Neuron (in vitro differentiated cells): ENCODE results near the gene FAM43B.

ENCODE experiments used
- H2AFZ ChIP-seq: one replicate; pipeline ENCODE4 v1.6.1; 2013; ENCODE audit warnings: low read depth, mild to moderate bottlenecking, inconsistent platforms, low read length, moderate library complexity
- H3K27me3 ChIP-seq: one replicate; pipeline ENCODE4 v1.6.1; 2013; ENCODE audit warnings: low read length; ENCODE audit not compliant: insufficient read depth
- H3K36me3 ChIP-seq: one replicate; pipeline ENCODE4 v1.6.1; 2013; ENCODE audit warnings: low read length; ENCODE audit not compliant: insufficient read depth
- H3K4me1 ChIP-seq: one replicate; pipeline ENCODE4 v1.6.1; 2013; ENCODE audit warnings: low read length; ENCODE audit not compliant: insufficient read depth
- H3K4me3 ChIP-seq: 2 replicates; pipeline ENCODE4 v1.5.1; 2013; ENCODE audit warnings: mild to moderate bottlenecking, low read length, moderate library complexity
- H3K9me3 ChIP-seq: one replicate; pipeline ENCODE4 v1.6.1; 2013; ENCODE audit warnings: low read length

FAM43B gene

GRCh38 chr1:20565234-20565633 is 12.9 kb downstream of the FAM43B start:
- no peak overlapping the region for H2AFZ ChIP-seq
- H3K4me1 ChIP-seq: no peaks in the 10 kb centered on the region
- H3K27me3 ChIP-seq: peaks cover 19% of the 10 kb centered on the region
- H3K4me3 ChIP-seq: no peak overlapping the region
- H3K9me3 ChIP-seq: no peaks in the 10 kb centered on the region
- no peaks in the 10 kb centered on the region for H3K36me3 ChIP-seq

- Histone ChIP-seq H3K27me3 (peaks cover 2% of the 10 kb centered on the region), H2AFZ (no peak overlapping the region), H3K4me1 (no peaks in the 10 kb centered on the region), H3K36me3 (no peaks in the 10 kb centered on the region), H3K9me3 (no peaks in the 10 kb centered on the region), H3K4me3 (no peak overlapping the region)
Observed at GRCh38 chr1:20569523-20570098, 17.2 kb downstream of the FAM43B start.

DNA sequence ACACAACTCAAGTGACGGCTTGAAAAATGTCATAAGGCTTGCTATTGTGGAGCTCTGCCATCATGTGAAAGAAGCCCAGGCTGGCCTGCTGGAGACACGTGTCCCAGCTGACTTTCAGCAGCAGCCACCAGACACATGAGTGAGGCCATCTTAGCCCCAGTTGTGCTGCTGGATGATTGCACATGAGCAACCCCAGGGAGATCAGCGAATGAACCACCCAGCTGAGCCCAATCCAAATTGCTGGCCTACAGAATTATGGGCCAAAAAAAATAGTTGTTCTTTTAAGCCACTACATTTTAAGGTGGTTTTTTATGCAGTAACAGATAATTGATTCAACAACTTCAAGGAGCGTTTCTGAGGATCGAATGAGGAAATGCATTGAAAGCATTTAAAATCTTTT is 19.1 kb downstream of the FAM43B start:
- no peaks in the 10 kb centered on the region for H3K4me1 ChIP-seq
- no peak overlapping the region for H3K4me3 ChIP-seq
- no peaks in the 10 kb centered on the region for H3K9me3 ChIP-seq
- H3K36me3 ChIP-seq: no peaks in the 10 kb centered on the region
- no peak overlapping the region for H2AFZ ChIP-seq
- H3K27me3 ChIP-seq: peaks cover 2% of the 10 kb centered on the region

DNA sequence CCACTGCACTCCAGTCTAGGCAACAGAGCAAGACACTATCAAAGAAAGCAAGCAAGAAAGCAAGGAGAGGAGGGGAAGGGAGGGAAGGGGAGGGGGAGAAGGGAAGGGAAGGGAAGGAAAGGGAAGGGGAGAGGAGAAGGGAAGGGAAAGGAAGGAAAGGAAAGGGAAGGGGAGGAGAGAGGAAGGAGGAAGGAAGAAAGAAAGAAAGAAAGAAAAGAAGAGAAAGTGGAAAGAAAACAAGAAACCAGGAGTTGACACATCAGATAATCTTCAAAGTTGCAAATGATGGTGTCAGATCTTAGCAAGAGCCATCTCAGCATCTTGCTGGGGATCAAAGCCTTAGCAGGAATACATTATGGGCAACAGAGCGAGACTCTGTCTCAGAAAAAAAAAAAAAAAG is 21.6 kb downstream of the FAM43B start:
- H3K4me1 ChIP-seq: no peaks in the 10 kb centered on the region
- H3K27me3 ChIP-seq: no peaks in the 10 kb centered on the region
- no peaks in the 10 kb centered on the region for H3K9me3 ChIP-seq
- no peak overlapping the region for H2AFZ ChIP-seq
- no peaks in the 10 kb centered on the region for H3K36me3 ChIP-seq
- H3K4me3 ChIP-seq: no peak overlapping the region

DNA sequence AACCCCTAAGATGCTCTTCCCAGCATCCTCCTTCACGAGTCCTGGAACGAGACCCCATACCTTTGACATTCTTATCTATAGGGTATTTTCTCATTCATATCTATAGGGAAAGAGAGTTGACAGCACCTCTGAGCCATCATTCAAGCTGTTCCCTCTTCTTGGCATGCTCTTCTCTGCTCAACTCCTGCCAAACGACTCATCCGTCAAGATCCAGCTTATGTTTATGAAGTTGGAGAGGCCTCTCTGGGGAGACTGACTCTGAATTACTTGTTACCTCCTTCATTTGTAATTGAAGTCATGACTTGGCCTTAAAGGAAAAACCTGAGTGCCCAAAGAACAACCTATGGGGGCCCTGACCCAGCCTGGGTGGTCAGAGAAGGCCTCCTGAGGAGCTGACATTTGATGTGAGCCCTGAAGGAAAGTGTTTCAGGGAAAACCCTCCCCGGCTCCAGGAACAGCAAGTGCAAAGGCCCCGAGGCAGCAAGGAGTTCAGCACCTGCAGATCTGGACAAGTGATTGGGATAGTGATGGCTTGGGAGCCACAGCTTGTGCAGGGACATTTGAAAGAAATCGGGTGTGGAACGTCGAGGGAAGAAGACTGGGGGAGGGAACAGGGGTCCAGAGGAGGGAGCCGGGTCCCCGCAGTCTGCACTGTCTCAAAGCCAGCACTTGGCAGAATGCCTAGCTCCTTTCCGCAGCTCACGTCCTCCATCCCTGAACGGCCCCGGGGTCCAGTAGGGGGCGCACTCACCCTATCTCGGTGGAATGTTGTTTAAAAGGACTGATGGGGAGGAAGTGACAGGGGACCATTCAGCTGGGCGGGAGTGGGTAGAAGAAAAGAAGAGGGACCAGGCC is 22.5 kb downstream of the FAM43B start:
- Histone ChIP-seq H2AFZ (no peak overlapping the region), H3K27me3 (no peaks in the 10 kb centered on the region), H3K9me3 (no peaks in the 10 kb centered on the region), H3K4me1 (no peaks in the 10 kb centered on the region), H3K4me3 (no peak overlapping the region), H3K36me3 (no peaks in the 10 kb centered on the region)

DNA sequence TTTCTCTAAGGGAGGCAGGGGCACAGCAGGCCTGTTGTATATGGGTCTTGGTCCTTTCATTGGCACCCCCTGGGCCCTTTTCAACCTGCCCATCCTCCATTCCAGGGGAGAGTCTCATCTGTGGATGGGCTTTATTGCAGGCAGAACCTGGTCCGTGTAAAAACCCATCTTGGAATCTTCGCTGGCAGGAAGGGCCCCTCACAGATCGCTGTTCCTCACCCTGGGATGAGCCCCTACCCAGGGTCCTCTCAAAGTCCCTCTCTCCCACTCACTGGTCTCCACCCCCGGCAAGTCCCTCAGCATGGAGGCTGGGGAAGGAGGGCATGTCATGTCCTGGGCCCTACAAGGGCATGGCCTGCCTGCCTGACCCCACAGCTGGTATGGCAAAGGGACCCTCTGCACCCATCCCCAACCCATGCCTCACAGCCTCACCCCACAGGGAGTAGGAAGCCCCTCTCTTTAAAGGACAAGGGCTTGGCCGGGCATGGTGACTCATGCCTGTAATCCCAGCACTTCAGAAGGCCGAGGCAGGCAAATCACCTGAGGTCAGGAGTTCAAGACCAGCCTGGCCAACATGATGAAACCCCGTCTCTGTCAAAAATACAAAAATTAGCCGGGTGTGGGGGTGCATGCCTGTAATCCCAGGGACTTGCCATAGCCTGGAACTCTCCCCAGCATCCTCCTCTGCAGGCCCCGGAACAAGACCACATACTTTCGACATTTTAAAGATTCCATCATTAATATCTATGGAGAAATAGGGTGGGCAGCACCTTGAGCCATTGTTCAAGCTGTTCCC is 23.4 kb downstream of the FAM43B start:
- Histone ChIP-seq H3K27me3 (no peaks in the 10 kb centered on the region), H3K36me3 (no peaks in the 10 kb centered on the region), H3K4me3 (no peak overlapping the region), H3K4me1 (no peaks in the 10 kb centered on the region), H2AFZ (no peak overlapping the region), H3K9me3 (no peaks in the 10 kb centered on the region)

DNA sequence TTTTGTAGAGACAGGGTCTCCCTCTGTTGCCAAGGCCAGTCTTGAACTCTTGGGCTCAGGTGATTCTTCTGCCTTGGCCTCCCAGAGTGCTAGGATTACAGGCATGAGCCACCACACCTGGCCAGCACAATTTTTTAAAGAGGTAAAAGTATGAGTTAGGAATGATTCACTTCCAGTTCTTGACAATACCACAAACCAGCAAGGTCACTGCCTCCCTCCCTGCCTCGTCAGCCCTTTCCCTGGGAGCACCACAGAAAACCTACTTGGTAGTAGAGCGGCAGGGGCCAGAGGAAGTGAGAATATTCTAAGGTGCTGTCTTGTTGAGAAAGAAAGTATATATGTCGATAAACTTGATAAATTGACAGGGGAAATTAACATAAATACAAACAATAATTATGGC is 25.7 kb downstream of the FAM43B start:
- Histone ChIP-seq H3K36me3 (no peaks in the 10 kb centered on the region), H3K27me3 (no peaks in the 10 kb centered on the region), H3K4me1 (no peaks in the 10 kb centered on the region), H3K9me3 (no peaks in the 10 kb centered on the region), H2AFZ (no peak overlapping the region), H3K4me3 (no peak overlapping the region)

DNA sequence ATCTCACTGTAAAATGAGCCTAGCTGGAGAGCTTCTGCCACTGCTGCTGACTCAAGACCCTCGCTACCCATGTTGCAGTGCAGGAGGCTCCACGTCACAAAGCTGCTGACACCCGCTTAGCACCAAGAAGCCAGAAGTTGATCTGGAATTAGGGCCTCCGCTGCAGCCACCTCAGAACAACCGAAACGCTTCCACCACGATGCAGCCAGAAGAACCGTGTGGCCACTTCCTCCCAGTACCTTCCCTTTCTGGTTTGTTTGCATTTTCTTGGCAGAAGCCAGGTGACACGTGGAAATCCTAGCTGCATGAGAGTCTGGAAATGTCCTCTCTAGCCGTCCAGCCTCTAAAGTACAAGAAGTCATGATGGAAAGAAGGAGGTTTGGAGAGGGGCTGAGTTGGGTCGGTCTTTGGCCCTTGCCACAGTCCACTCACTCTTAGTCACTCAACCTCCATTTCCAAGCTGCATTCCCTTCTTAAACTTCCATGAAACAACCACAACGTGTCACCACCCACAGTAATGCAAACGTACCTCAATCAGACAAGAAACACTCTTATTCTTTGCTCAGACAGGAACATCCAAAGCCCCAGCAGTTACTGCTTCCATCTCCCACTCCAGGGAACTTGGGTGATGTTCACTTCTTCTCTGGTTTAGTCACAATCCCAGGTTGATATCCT is 26.5 kb downstream of the FAM43B start:
- H2AFZ ChIP-seq: no peak overlapping the region
- H3K36me3 ChIP-seq: no peaks in the 10 kb centered on the region
- H3K4me1 ChIP-seq: no peaks in the 10 kb centered on the region
- no peaks in the 10 kb centered on the region for H3K9me3 ChIP-seq
- no peak overlapping the region for H3K4me3 ChIP-seq
- H3K27me3 ChIP-seq: no peaks in the 10 kb centered on the region

- no peaks in the 10 kb centered on the region for H3K4me1 ChIP-seq
- H3K4me3 ChIP-seq: no peak overlapping the region
- H3K9me3 ChIP-seq: no peaks in the 10 kb centered on the region
- H3K36me3 ChIP-seq: no peaks in the 10 kb centered on the region
- H2AFZ ChIP-seq: no peak overlapping the region
- peaks cover 16% of the 10 kb centered on the region for H3K27me3 ChIP-seq
Observed at GRCh38 chr1:20584890-20585289, 32.5 kb downstream of the FAM43B start.

DNA sequence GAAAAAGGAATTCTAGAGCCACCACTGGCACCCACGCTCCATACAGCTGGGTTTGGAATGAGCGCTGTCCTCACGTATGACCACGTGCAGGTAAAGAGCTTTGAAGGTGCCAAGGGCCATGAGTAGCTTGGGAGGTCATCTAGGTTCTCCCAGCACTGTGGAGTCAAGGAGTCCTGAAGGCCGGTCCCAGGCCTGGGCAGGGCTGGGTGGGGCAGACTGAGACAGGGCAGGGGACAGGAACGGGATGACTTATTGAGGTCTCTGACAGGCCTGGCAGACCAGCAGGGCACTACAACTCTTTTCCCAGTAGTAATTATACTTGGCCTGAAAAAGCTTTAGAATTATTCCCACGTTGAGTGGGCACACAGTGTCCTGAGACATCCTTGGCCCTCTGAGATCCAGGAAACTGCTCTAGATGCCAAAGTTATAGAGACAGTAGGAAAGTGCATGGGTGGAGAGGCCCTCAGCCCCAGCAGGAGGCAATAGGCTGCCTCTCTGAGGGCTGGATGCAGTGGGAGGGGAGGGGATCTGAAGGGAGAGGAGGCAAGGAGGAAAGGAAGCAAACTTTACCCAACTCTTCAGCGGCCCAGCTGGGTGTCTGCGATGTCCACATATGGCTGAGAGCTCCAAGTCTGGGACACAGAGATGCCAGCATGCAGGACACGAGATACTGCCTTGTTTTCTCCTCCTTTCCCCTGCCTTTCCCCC is 34.7 kb downstream of the FAM43B start:
- H3K4me1 ChIP-seq: no peaks in the 10 kb centered on the region
- H2AFZ ChIP-seq: no peak overlapping the region
- no peaks in the 10 kb centered on the region for H3K9me3 ChIP-seq
- no peak overlapping the region for H3K4me3 ChIP-seq
- H3K27me3 ChIP-seq: peaks cover 28% of the 10 kb centered on the region
- no peaks in the 10 kb centered on the region for H3K36me3 ChIP-seq

DNA sequence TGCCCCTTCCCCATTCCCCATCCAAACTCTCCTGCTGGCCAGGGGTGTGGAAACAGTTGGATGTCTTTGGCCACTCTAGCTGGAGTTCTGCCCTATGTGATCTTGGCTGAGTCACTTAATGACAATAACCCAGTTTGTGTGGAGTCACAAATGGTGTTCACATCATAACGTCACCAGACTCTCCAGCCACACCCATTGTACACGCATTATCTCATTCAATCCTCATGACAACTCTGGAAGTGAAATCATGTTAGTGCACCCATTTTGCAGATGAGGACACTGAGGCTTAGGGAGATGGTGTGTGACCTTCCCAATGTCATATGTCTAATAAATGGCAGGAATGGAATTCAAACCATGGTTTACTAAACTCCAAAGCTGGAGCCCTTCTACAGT is 35.3 kb downstream of the FAM43B start:
- Histone ChIP-seq H2AFZ (no peak overlapping the region), H3K27me3 (peaks cover 28% of the 10 kb centered on the region), H3K4me1 (no peaks in the 10 kb centered on the region), H3K36me3 (no peaks in the 10 kb centered on the region), H3K4me3 (no peak overlapping the region), H3K9me3 (no peaks in the 10 kb centered on the region)

GRCh38 chr1:20588634-20589225 is 36.4 kb downstream of the FAM43B start, which contains the start of gene CDA:
TSS of gene CDA (plus strand) at chr1:20589097. CDS start at chr1:20589130, 33 bp downstream.
- Histone ChIP-seq H3K27me3 (peaks cover 33% of the 10 kb centered on the region), H3K4me3 (no peak within 1 kb of the TSS), H3K9me3 (no peaks in the 10 kb centered on the region), H2AFZ (no peak within 1 kb of the TSS), H3K4me1 (no peaks in the 10 kb centered on the region), H3K36me3 (no peaks in the 10 kb centered on the region)
